GM10248 (cell line): ENCODE data around the gene CSTB.
A peak's percentile ranks its signal among the peaks of the same experiment; 100 is the strongest.

Experiments used
- CTCF ChIA-PET: fragments of 300-600 bp; sonication (Branson Sonifier 250); formaldehyde crosslinking; extraction: SDS; loops from one replicate; lab custom pipeline; 2021; ENCODE audit warnings: antibody characterized with exemption; lab: Yijun Ruan, JAX
- POLR2A ChIA-PET: fragments of 350-650 bp; sonication (Branson Sonifier 250); formaldehyde crosslinking; extraction: SDS; loops from one replicate; lab custom pipeline; 2020; ENCODE audit warnings: antibody characterized with exemption; lab: Yijun Ruan, JAX
- DNase-seq: peaks from one replicate; pipeline ENCODE4 v3.0.0; 2012; ENCODE audit errors: extremely low spot score
- CTCF ChIP-seq: IDR thresholded peaks from 2 replicates; pipeline ENCODE4 v1.5.1; 2012; ENCODE audit warnings: mild to moderate bottlenecking, low read depth; ENCODE audit errors: extremely low read depth, missing control alignments, control extremely low read depth

CSTB gene

DNA sequence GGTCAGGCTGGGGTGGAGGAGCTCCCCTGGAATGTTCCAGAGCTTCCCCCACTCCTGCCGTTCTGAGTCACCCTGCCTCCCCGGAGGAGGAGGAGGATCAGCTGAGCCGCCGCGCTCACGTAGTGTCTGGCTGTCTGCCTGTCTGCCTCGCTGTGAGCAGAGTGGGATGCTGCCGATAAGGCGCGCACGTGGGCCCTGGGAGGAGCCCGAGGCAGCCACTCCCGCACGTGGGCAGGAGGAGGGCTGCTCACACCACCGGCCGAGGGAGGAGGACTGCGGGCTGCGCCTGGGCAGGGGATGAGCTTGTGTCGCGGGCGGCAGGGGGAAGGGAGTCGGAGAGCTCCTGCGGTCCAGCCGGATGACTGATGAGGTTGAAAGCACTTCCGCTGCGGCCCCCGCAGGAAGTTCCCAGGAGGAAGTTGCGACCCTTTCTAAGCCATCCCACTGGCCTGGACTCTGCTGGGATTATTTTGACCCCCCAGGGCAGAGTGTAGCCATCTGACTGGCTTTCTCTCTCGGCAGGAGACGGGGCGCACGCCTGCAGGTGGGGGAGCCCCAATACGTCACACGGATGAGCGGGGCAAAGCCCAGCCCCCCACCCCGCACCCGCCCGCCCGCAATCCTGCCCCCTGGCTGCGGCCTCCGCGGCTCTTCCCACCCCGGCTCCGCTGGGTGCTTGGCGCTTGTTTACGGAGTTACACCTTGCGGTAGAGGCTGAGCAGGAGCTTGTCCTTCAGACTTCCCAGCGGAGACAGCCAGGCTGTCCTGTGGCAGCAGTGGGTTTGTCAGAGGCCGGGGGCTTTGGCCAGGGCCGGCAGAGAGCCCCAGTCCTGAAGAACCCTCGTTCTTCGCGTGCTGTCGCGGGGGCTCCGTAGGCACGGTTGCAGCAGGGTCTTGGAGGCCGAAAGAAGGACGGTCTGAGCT, 47.4 kb downstream of the CSTB start:
- CTCF ChIA-PET: interaction anchor here (0.9 to 2.5 kb wide), 13 partner anchors 9 to 373 kb away, joined by 3 to 13 read pairs (median 4); partner anchors contain the start of gene RRP1
- TF ChIP-seq CTCF: no peak
- peak; percentile 88 for DNase-seq
- POLR2A ChIA-PET: interaction anchor here (1.0 to 2.1 kb wide), 3 partner anchors 9 to 68 kb away, joined by 3 to 14 read pairs (median 8); partner anchors contain the start of gene PDXK

DNA sequence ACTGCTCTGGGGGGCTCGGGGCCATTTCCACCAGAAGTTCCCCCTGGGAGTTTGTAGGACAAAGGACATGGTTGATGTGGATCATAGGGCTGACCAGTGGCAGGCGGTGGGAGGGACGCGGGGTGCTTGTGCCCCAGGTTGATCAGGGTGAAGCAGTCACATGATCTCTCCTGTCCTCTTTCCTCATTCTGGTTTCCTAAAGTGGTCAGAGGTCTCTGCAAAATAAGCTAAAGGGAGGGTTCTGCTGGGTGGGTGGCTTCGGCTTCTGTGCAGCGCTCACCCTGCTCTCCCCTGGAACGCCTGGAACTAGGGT, 48.0 kb downstream of the CSTB start:
- DNase-seq: no peak
- CTCF ChIA-PET: interaction anchor here (0.9 to 2.5 kb wide), 11 partner anchors 8 to 247 kb away, joined by 3 to 13 read pairs (median 3); partner anchors contain the start of gene RRP1
- no peak for TF ChIP-seq CTCF
- POLR2A ChIA-PET: interaction anchor here (1.0 to 2.1 kb wide), 3 partner anchors 8 to 68 kb away, joined by 3 to 14 read pairs (median 8); partner anchors contain the start of gene PDXK

GRCh38 chr21:43727519-43728153, 48.5 kb downstream of the CSTB start:
- POLR2A ChIA-PET: interaction anchor here (1.0 to 2.1 kb wide), 2 partner anchors 8 to 67 kb away, joined by 3 to 14 read pairs; partner anchors contain the start of gene PDXK
- CTCF ChIA-PET: interaction anchor here (1.0 to 2.5 kb wide), 9 partner anchors 8 to 212 kb away, joined by 3 to 13 read pairs (median 3); partner anchors contain the start of gene RRP1
- no peak for TF ChIP-seq CTCF
- DNase-seq: no peak

- CTCF ChIA-PET: interaction anchor here (1.0 to 1.4 kb wide), 3 partner anchors 10 to 21 kb away, joined by 3 read pairs; no protein-coding TSS in a partner anchor
- POLR2A ChIA-PET: no interaction called here
Observed at GRCh38 chr21:43726686-43727518, 49.2 kb downstream of the CSTB start.

More at GRCh38 chr21:43726686-43727518, 49.2 kb downstream of the CSTB start:
- TF ChIP-seq CTCF: no peak
- DNase-seq: no peak
